Upper lobe of left lung (tissue), 4 donors: ENCODE data around the gene TAF11L13.

ENCODE experiments used
- POLR2A ChIP-seq, 4 donors: fragments of 450-650 bp; IDR thresholded peaks; one replicate each; pipeline ENCODE4 v1.5.1; 2016 to 2017; ENCODE audit warnings: antibody characterized with exemption in 4 of 4, mild to moderate bottlenecking in 2 of 4
- POLR2AphosphoS5 ChIP-seq, 2 donors: sonication (generic); formaldehyde crosslinking; IDR thresholded peaks; one replicate each; pipeline ENCODE4 v1.5.1; 2017; ENCODE audit warnings: antibody characterized with exemption in 2 of 2
- TF ChIP-seq, protein P1 (sequence below), 6 experiments: fragments of 450-650 bp in 4 of 6; fragments of 200-600 bp in 2 of 6; sonication (generic) in 2 of 6; IDR thresholded peaks; one replicate each; pipeline ENCODE4 v1.5.1; 2016 to 2019; ENCODE audit warnings: antibody characterized with exemption in 6 of 6

DNA sequence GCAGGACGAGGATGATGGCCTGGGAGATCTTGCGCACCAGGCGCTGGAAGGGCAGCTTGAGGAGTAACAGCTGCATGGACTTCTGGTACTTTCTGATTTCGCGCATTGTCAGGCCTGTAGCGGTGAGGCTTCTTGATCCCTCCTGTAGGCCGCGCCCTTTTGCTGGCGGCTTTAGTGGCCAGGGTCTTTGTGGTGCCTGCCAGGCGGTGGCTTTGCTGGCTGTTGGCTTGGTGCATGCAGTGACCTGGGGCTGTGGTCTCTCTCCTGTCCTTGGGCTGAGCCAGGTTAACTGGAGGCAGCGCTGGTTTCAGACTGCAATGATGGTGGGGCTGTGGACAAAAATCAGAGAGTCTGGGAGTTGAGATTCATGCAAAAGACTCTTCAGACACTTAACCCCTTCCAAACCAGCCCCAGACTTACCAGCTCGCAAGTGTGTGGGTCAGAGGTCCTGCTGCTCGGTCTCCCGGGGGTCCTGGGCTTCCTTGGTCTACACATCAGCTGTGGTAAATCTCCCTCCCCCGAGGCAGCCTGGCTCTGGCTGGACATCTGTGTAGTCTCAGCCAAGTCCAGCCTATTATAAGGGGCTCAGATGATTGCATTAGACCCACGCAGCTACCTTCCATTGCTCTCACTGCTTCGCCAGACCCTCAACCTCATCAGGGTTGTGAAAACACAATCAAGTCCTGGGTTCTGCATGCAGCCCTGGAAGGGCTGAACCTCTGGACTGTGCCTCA lies 16.8 kb upstream of the TAF11L13 start:
- TF ChIP-seq, protein P1, sequence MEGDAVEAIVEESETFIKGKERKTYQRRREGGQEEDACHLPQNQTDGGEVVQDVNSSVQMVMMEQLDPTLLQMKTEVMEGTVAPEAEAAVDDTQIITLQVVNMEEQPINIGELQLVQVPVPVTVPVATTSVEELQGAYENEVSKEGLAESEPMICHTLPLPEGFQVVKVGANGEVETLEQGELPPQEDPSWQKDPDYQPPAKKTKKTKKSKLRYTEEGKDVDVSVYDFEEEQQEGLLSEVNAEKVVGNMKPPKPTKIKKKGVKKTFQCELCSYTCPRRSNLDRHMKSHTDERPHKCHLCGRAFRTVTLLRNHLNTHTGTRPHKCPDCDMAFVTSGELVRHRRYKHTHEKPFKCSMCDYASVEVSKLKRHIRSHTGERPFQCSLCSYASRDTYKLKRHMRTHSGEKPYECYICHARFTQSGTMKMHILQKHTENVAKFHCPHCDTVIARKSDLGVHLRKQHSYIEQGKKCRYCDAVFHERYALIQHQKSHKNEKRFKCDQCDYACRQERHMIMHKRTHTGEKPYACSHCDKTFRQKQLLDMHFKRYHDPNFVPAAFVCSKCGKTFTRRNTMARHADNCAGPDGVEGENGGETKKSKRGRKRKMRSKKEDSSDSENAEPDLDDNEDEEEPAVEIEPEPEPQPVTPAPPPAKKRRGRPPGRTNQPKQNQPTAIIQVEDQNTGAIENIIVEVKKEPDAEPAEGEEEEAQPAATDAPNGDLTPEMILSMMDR (IDR thresholded peaks at IDR 0.05), result no peak
- TF ChIP-seq POLR2AphosphoS5 (IDR thresholded peaks at IDR 0.05), result no peak
- TF ChIP-seq POLR2A (IDR thresholded peaks at IDR 0.05), result no peak
